H1 (cell line): ENCODE measurements around the gene RAD51C. TPM values are rescaled to one million over a fixed set of nuclear protein-coding genes. Genes with fewer than 3 reads are reported as not detected.

ENCODE experiments used
- CTCF ChIA-PET: fragments of 300-600 bp; sonication (Branson Sonifier 250); formaldehyde crosslinking; loops from one replicate; lab custom pipeline; 2021; ENCODE audit not compliant: partially characterized antibody; lab: Charles Lee
- POLR2A ChIA-PET: fragments of 300-600 bp; sonication (Branson Sonifier 250); formaldehyde crosslinking; loops from one replicate; lab custom pipeline; 2021; ENCODE audit warnings: inconsistent platforms; ENCODE audit not compliant: partially characterized antibody; lab: Charles Lee
- DNase-seq, 2 experiments: peaks; one replicate each; pipeline versions ENCODE4 v3.0.0 to v3.0.0-alpha.2; 2010 to 2022; ENCODE audit warnings: low spot score in 2 of 2, low read depth in 1 of 2, mixed read lengths in 1 of 2
- FAIRE-seq: peaks from 2 replicates; lab custom pipeline; 2011; peaks lifted over from hg19 to GRCh38; lab: Jason Lieb, UNC
- H2AFZ ChIP-seq: 2 replicates; pipeline ENCODE4 v1.8.1; 2012; ENCODE audit warnings: low read length, inconsistent platforms
- H2AK5ac ChIP-seq: 2 replicates; pipeline ENCODE4 v1.6.1; 2013; ENCODE audit warnings: low read depth, low read length
- H2BK120ac ChIP-seq: replicated peaks from 2 replicates; pipeline ENCODE3; 2013; ENCODE audit warnings: low read depth, low read length, inconsistent platforms
- H2BK12ac ChIP-seq: 2 replicates; pipeline ENCODE4 v1.6.1; 2013; ENCODE audit warnings: low read depth, low read length
- H2BK15ac ChIP-seq: 2 replicates; pipeline ENCODE4 v1.6.1; 2013; ENCODE audit warnings: low read length
- H2BK20ac ChIP-seq: 2 replicates; pipeline ENCODE4 v1.6.1; 2013; ENCODE audit warnings: low read length
- H2BK5ac ChIP-seq: 2 replicates; pipeline ENCODE4 v1.6.1; 2013; ENCODE audit warnings: low read depth, low read length
- H3K14ac ChIP-seq: 2 replicates; pipeline ENCODE4 v1.6.1; 2013; ENCODE audit warnings: inconsistent platforms; ENCODE audit not compliant: insufficient read length
- H3K18ac ChIP-seq: 2 replicates; pipeline ENCODE4 v1.6.1; 2013; ENCODE audit warnings: low read length; ENCODE audit errors: extremely low read depth
- H3K23ac ChIP-seq: 2 replicates; pipeline ENCODE4 v1.6.1; 2013; ENCODE audit warnings: inconsistent platforms; ENCODE audit not compliant: insufficient read length
- H3K23me2 ChIP-seq: 2 replicates; pipeline ENCODE4 v1.6.1; 2013; ENCODE audit warnings: low read depth, low read length
- H3K27ac ChIP-seq: 2 replicates; pipeline ENCODE4 v1.6.1; 2011; ENCODE audit warnings: low read depth, low read length, inconsistent platforms
- H3K27me3 ChIP-seq, 4 experiments: replicated peaks in 1 of 4; 1 replicate in 1 of 4; 2 replicates in 3 of 4; pipeline versions ENCODE4 v1.6.1 to v1.8.1; 2011 to 2013; ENCODE audit warnings: low read length in 3 of 4, mild to moderate bottlenecking in 3 of 4, inconsistent platforms in 2 of 4, mixed read lengths in 2 of 4, moderate library complexity in 1 of 4; ENCODE audit not compliant: control insufficient read depth in 3 of 4, insufficient read depth in 3 of 4; ENCODE audit errors: extremely low read depth in 1 of 4
- H3K36me3 ChIP-seq, 4 experiments: 2 replicates each; pipeline versions ENCODE4 v1.6.1 to v1.8.1; 2011 to 2013; ENCODE audit warnings: mild to moderate bottlenecking in 4 of 4, low read length in 3 of 4, moderate library complexity in 2 of 4, control low read depth in 1 of 4, inconsistent platforms in 1 of 4; ENCODE audit not compliant: insufficient read depth in 4 of 4, control insufficient read depth in 2 of 4
- H3K4ac ChIP-seq: replicated peaks from 2 replicates; pipeline ENCODE3; 2013; ENCODE audit warnings: low read length, low read depth, mixed read lengths, inconsistent platforms; ENCODE audit not compliant: insufficient read length
- H3K4me1 ChIP-seq, 4 experiments: replicated peaks in 1 of 4; 1 replicate in 1 of 4; 2 replicates in 3 of 4; pipeline versions ENCODE4 v1.6.1 to v1.8.1; 2011 to 2013; ENCODE audit warnings: low read length in 3 of 4, inconsistent platforms in 2 of 4, mixed read lengths in 1 of 4; ENCODE audit not compliant: insufficient read depth in 4 of 4, control insufficient read depth in 3 of 4
- H3K4me2 ChIP-seq, 2 experiments: 2 replicates each; pipeline versions ENCODE4 v1.6.1 to v1.8.1; 2011 to 2013; ENCODE audit warnings: low read depth in 2 of 2, low read length in 2 of 2, control low read depth in 1 of 2, inconsistent platforms in 1 of 2, mild to moderate bottlenecking in 1 of 2; ENCODE audit not compliant: insufficient read depth in 1 of 2
- H3K4me3 ChIP-seq, 4 experiments: fragments of 200-600, 300-600 bp in 1 of 4; sonication (generic), shearing (Covaris generic), sonication (Bioruptor Twin) in 1 of 4; 2 replicates each; pipeline versions ENCODE4 v1.5.1 to v1.8.1; 2011 to 2016; ENCODE audit warnings: low read length in 4 of 4, low read depth in 3 of 4, control low read depth in 2 of 4, inconsistent platforms in 2 of 4, mild to moderate bottlenecking in 2 of 4, mixed read lengths in 1 of 4, moderate library complexity in 1 of 4; ENCODE audit not compliant: insufficient read depth in 2 of 4; ENCODE audit errors: extremely low read depth in 1 of 4
- H3K56ac ChIP-seq: replicated peaks from 2 replicates; pipeline ENCODE3; 2013; ENCODE audit warnings: low read depth, mild to moderate bottlenecking, mixed read lengths, low read length, inconsistent platforms; ENCODE audit not compliant: insufficient read length
- H3K79me1 ChIP-seq: 2 replicates; pipeline ENCODE4 v1.6.1; 2013; ENCODE audit warnings: low read depth, low read length, control low read depth
- H3K79me2 ChIP-seq, 2 experiments: 2 replicates each; pipeline versions ENCODE4 v1.6.1 to v1.8.1; 2012 to 2013; ENCODE audit warnings: low read length in 2 of 2, mild to moderate bottlenecking in 2 of 2, inconsistent platforms in 1 of 2; ENCODE audit not compliant: insufficient read depth in 2 of 2, control insufficient read depth in 1 of 2
- H3K9ac ChIP-seq, 4 experiments: replicated peaks in 1 of 4; 1 replicate in 1 of 4; 2 replicates in 3 of 4; pipeline versions ENCODE4 v1.6.1 to v1.8.1; 2011 to 2013; ENCODE audit warnings: low read depth in 3 of 4, low read length in 3 of 4, control low read depth in 2 of 4, mild to moderate bottlenecking in 2 of 4, moderate library complexity in 2 of 4, inconsistent platforms in 1 of 4; ENCODE audit errors: extremely low read depth in 1 of 4
- H3K9me3 ChIP-seq, 2 experiments: 2 replicates each; pipeline versions ENCODE4 v1.6.1 to v1.8.1; 2012 to 2013; ENCODE audit warnings: mild to moderate bottlenecking in 2 of 2, moderate library complexity in 2 of 2, control low read depth in 1 of 2, inconsistent platforms in 1 of 2, low read depth in 1 of 2, low read length in 1 of 2, mixed read lengths in 1 of 2; ENCODE audit not compliant: insufficient read depth in 2 of 2
- H4K20me1 ChIP-seq, 2 experiments: replicated peaks in 1 of 2; 2 replicates each; pipeline versions ENCODE3 to v1.8.1; 2011 to 2013; ENCODE audit warnings: inconsistent platforms in 2 of 2, low read length in 2 of 2, mild to moderate bottlenecking in 1 of 2; ENCODE audit not compliant: insufficient read depth in 2 of 2, control insufficient read depth in 1 of 2
- H4K5ac ChIP-seq: 2 replicates; pipeline ENCODE4 v1.6.1; 2013; ENCODE audit warnings: low read length, low read depth, mixed read lengths, inconsistent platforms; ENCODE audit not compliant: insufficient read length
- H4K8ac ChIP-seq: 2 replicates; pipeline ENCODE4 v1.8.0; 2013; ENCODE audit warnings: mild to moderate bottlenecking, moderate library complexity, low read length, inconsistent platforms; ENCODE audit not compliant: insufficient read depth; ENCODE audit errors: extremely low read depth
- H4K91ac ChIP-seq: replicated peaks from 2 replicates; pipeline ENCODE3; 2013; ENCODE audit warnings: low read length, mixed read lengths, inconsistent platforms; ENCODE audit not compliant: insufficient read length
- EGR1 ChIP-seq: IDR thresholded peaks from 2 replicates; pipeline ENCODE4 v1.6.1; 2011; ENCODE audit warnings: low read depth, low read length, borderline replicate concordance
- HDAC6 ChIP-seq: IDR thresholded peaks from one replicate; pipeline ENCODE4 v1.7.1; 2012; ENCODE audit warnings: low read depth, mild to moderate bottlenecking, inconsistent platforms, low read length, moderate library complexity
- KDM5A ChIP-seq: fragments of 200-600 bp; IDR thresholded peaks from 2 replicates; pipeline ENCODE4 v1.7.1; 2012; ENCODE audit warnings: mild to moderate bottlenecking, low read length, inconsistent platforms, mixed read lengths
- POLR2A ChIP-seq, 2 experiments: IDR thresholded peaks; 1 replicate in 1 of 2; 2 replicates in 1 of 2; pipeline ENCODE4 v1.6.1; 2011; ENCODE audit warnings: low read depth in 2 of 2, low read length in 2 of 2, mild to moderate bottlenecking in 2 of 2; ENCODE audit errors: control extremely low read depth in 1 of 2
- RBBP5 ChIP-seq: IDR thresholded peaks from 2 replicates; pipeline ENCODE4 v1.7.1; 2012; ENCODE audit warnings: low read depth, mild to moderate bottlenecking, inconsistent platforms, low read length, moderate library complexity, borderline replicate concordance
- RNF2 ChIP-seq: fragments of 200-900, 300-1000 bp; sonication (generic); IDR thresholded peaks from 2 replicates; pipeline ENCODE4 v1.7.1; 2016; ENCODE audit warnings: borderline replicate concordance, low read depth, mild to moderate bottlenecking, antibody characterized with exemption, low read length; ENCODE audit not compliant: poor library complexity, severe bottlenecking; ENCODE audit errors: missing control alignments
- RXRA ChIP-seq: IDR thresholded peaks from 2 replicates; pipeline ENCODE4 v1.6.1; 2011; ENCODE audit warnings: low read depth, mild to moderate bottlenecking, low read length, moderate library complexity; ENCODE audit not compliant: insufficient read depth
- SIX5 ChIP-seq: IDR thresholded peaks from 2 replicates; pipeline ENCODE4 v1.6.1; 2011; ENCODE audit warnings: mild to moderate bottlenecking, low read depth, low read length
- SP1 ChIP-seq: IDR thresholded peaks from 2 replicates; pipeline ENCODE4 v1.6.1; 2011; ENCODE audit warnings: low read depth, low read length
- TCF12 ChIP-seq: IDR thresholded peaks from 2 replicates; pipeline ENCODE4 v1.6.1; 2011; ENCODE audit warnings: low read depth, mild to moderate bottlenecking, low read length
- ZNF274 ChIP-seq: IDR thresholded peaks from 2 replicates; pipeline ENCODE4 v1.7.0; 2012; ENCODE audit warnings: low read length, borderline replicate concordance; ENCODE audit errors: extremely low read depth
- WGBS, 2 experiments: shearing (Covaris generic) in 1 of 2; methylation state at CpG; one replicate each; pipeline versions ENCODE4 v1.1.6 to v1.1.7; 2013 to 2015; ENCODE audit warnings: low lambda C conversion rate in 2 of 2, mixed read lengths in 2 of 2, inconsistent platforms in 1 of 2, low coverage in 1 of 2, missing lambda C conversion rate in 1 of 2; ENCODE audit not compliant: insufficient replicate concordance in 2 of 2, insufficient coverage in 1 of 2, insufficient read length in 1 of 2; ENCODE audit errors: extremely low coverage in 1 of 2, missing lambda C conversion rate in 1 of 2; 5-methylcytosine and 5-hydroxymethylcytosine counted together
- polyA plus RNA-seq, 7 experiments: library from polyadenylated mRNA; depleted of rRNA in 3 of 7; stranded (reverse) in 5 of 7; unstranded in 2 of 7; fragments of >200 nt in 5 of 7; fragments of 200-250 nt in 2 of 7; gene quantifications; 1 replicate in 5 of 7; 2 replicates in 1 of 7; 4 replicates in 1 of 7; pipeline versions ENCODE4 v1.2.1 to v1.2.3, GENCODE V29; 2011 to 2013; ENCODE audit warnings: missing spikeins in 2 of 7, mixed read lengths in 2 of 7
- total RNA-seq: library from RNA; stranded (reverse); fragmentation: NEBNext Ultra II Directional; extraction: Animal tissue kit (Norgen Biotek cat#: 25700); gene quantifications from 2 replicates; pipeline ENCODE4 v1.2.1, GENCODE V29; 2021
- TF ChIP-seq, protein P1 (sequence below): IDR thresholded peaks from 2 replicates; pipeline ENCODE4 v1.6.1; 2011; ENCODE audit warnings: low read depth, mild to moderate bottlenecking, low read length; ENCODE audit not compliant: insufficient read depth
- TF ChIP-seq, protein P2 (sequence below): IDR thresholded peaks from 2 replicates; pipeline ENCODE4 v1.6.1; 2012; ENCODE audit warnings: inconsistent platforms

RAD51C gene
- total and polyA plus RNA-seq, 2 of the 8 experiments (the other 6 are each of a cell fraction or from before 2014, with no cell fraction given), result 10.4 to 21.7 TPM

DNA sequence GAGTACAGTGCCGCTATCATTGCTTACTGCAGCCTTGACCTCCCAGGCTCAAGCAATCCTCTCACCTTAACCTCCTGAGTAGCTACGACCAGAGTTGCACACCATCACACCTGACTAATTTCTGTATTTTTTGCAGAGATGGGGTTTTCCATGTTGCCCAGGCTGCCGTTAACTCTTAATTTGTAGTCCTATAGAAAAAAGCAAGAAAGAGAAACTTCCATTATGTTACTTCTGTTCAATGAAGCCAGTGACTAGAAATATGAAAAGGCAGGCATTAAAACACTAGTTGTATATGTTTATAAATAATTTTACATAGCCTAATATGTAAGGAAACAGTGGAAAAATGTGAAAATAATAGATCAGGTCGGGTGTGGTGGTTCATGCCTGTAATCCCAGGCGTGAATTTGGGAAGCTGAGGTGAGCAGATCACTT is 9.7 kb downstream of the RAD51C start:
- no peak overlapping the region for H2BK5ac ChIP-seq
- ChIA-PET POLR2A (interaction anchor here (0.7 kb wide), 1 partner anchor 9 kb away, joined by 3 read pairs; the partner anchor contains the start of gene RAD51C), CTCF (interaction anchor here (0.9 to 2.7 kb wide), 3 partner anchors 9 to 124 kb away, joined by 3 to 8 read pairs (median 7); no protein-coding TSS in a partner anchor)
- no peak overlapping the region for H3K18ac ChIP-seq
- DNase-seq (no peak), FAIRE-seq (no peak)
- no peak overlapping the region for H4K8ac ChIP-seq
- H2BK20ac ChIP-seq, result no peak overlapping the region
- 93% methylated on average over 5 of the region's 5 CpGs; no CpG with 5 or more reads in 1 of the 2 experiments for WGBS, 2 experiments
- no peak overlapping the region for H3K4me2 ChIP-seq
- no peak overlapping the region for H2AK5ac ChIP-seq
- H3K4me3 ChIP-seq, result no peak overlapping the region
- H4K5ac ChIP-seq, result no peak overlapping the region
- H3K4me1 ChIP-seq, result no peaks in the 10 kb centered on the region
- H3K9ac ChIP-seq, result no peak overlapping the region
- H4K20me1 ChIP-seq, result peaks cover 0 to 3% of the 10 kb centered on the region in 2 experiments
- H3K9me3 ChIP-seq, result no peaks in the 10 kb centered on the region
- H2BK15ac ChIP-seq, result no peak overlapping the region
- no peak overlapping the region for H3K4ac ChIP-seq
- no peak overlapping the region for H2AFZ ChIP-seq
- no peaks in the 10 kb centered on the region for H3K79me1 ChIP-seq
- no peak overlapping the region for H3K27ac ChIP-seq
- no peaks in the 10 kb centered on the region for H3K23me2 ChIP-seq
- no peaks in the 10 kb centered on the region for H3K27me3 ChIP-seq
- H4K91ac ChIP-seq, result no peak overlapping the region
- no peak overlapping the region for H2BK120ac ChIP-seq
- H3K14ac ChIP-seq, result no peak overlapping the region
- no peak overlapping the region for H2BK12ac ChIP-seq
- no peak overlapping the region for H3K23ac ChIP-seq
- H3K36me3 ChIP-seq, result no peaks in the 10 kb centered on the region; a peak in 1 of 8 replicates
- H3K56ac ChIP-seq, result no peak overlapping the region
- no peaks in the 10 kb centered on the region for H3K79me2 ChIP-seq
- TF ChIP-seq RNF2, result no peak
- no peak for TF ChIP-seq RBBP5
- no peak for TF ChIP-seq SP1
- TF ChIP-seq EGR1, result no peak
- no peak for TF ChIP-seq ZNF274
- no peak for TF ChIP-seq TCF12
- TF ChIP-seq, protein P1, sequence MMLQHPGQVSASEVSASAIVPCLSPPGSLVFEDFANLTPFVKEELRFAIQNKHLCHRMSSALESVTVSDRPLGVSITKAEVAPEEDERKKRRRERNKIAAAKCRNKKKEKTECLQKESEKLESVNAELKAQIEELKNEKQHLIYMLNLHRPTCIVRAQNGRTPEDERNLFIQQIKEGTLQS, result no peak
- TF ChIP-seq, protein P2, sequence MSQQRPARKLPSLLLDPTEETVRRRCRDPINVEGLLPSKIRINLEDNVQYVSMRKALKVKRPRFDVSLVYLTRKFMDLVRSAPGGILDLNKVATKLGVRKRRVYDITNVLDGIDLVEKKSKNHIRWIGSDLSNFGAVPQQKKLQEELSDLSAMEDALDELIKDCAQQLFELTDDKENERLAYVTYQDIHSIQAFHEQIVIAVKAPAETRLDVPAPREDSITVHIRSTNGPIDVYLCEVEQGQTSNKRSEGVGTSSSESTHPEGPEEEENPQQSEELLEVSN, result no peak
- TF ChIP-seq KDM5A, result no peak
- no peak for TF ChIP-seq SIX5
- TF ChIP-seq RXRA, result no peak
- no peak for TF ChIP-seq POLR2A (IDR thresholded peaks at IDR 0.05; ENCODE audit: control extremely low read depth in 1 of 2, low read depth in 2 of 2, low read length in 2 of 2)
- TF ChIP-seq HDAC6, result no peak
